ENCODE results near the gene DENND1A.

- no peak for TF ChIP-seq CTCF (conservative IDR thresholded peaks at IDR 0.05; ENCODE audit: low read length)
- TF ChIP-seq EZH2phosphoT487 (IDR thresholded peaks at IDR 0.05; ENCODE audit: borderline replicate concordance) = no peak
These were observed 346.3 kb downstream of the DENND1A start for GRCh38 chr9:123583646-123584045.
